GM04504 (cell line): ENCODE results near the gene SEMA3E.
"Not testable (repeated sequence)": the region's sequence is repeated elsewhere in the genome, so short reads cannot be mapped to it uniquely, and the experiment has no call there.

Experiments
- DNase-seq: peaks from one replicate; pipeline ENCODE4 v3.0.0-alpha.2; 2012; ENCODE audit warnings: low read depth

The SEMA3E gene

DNA sequence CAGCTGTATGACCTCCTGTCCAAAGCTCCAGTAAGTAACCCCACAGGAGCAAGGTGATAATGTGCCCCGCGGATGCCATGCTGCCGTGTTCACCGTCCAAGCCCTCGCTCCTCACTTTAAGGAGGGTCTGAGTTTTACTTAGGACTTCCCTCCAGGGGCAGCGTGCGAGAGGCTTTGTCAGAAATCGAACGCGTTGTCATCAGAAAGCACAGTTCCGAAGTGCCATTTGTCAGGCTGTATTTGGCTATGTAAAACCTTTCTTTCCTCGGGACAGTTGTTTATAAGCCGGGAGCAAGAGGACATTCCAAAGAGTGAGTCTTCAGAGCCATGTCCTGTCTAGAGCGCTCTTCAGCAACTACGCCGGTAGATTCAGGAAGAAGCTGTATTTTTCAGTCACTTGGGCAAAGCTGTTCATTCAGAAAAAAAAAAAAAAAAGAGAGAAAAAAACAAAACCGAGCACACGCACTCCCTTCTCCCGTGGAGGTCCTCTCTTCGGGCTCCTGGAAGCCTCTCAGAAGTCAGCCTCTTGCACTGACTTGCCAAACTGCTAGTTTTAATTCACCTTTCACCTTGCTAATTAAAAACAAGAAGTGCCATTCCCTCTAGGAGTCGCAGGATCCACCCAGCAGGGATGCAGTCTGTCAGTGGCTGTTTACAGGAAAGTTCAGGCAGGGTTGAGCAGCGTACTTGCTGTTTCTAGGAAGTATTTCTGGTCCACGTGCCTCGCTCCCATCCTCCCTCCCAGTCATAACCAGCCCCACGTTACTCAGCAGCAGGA lies at the start of gene SEMA3E:
Gene SEMA3E, minus strand, starts transcription at position 676 of the 778 bp plus-strand sequence.
- peak; percentile 3 for DNase-seq

DNA sequence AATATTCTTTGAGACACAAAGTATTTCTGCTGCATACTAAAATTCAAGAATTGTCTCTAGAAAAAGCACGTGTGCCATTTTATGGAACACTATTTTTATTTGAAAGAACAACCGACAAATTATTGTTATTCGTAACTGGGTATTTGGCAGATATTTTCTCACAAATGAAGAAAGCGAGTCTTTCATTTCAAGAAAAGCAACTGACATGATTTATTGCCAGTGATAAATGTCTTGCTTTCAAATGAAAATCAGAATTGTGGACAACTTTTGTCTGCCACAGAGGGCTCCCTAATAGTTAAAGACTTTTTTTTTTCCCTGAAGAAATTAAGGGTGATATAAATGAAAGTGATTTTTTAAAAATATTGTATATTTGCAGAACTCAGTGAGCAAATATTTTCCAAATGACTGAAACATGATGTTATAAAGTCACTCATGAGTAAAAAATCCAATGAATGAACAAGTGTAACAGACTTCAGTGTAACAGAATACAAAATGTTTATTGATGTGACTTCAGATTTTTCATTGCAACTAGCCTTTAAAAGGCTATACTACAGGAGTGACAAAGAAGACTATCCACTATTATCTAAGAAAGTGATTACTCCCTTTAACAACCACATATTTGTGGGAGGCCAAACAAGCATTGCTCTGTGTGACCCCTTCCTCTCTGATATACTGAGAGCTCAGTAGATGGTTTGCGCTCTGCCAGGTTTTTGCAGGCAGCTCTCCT lies 49.0 kb upstream of the SEMA3E start:
- DNase-seq = no peak

DNA sequence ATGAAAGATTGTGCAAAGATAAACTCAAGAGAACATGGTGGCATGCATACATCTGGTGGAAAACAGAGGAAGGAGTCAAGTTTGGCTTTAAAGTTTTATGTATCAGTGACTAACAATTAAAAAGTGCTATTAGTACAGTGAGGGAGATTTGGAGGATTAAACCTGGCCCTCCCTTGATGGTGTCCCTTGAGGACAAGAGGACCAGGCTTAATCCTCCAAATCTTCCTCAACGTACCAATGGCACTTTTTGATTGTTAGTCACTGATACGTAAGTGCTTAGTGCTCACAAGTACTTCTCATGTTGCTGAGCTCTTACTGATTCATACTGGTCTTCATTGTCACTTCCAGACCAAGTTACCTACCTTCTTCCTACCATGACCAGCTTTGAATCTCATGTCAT lies 47.2 kb upstream of the SEMA3E start:
- no peak for DNase-seq

DNA sequence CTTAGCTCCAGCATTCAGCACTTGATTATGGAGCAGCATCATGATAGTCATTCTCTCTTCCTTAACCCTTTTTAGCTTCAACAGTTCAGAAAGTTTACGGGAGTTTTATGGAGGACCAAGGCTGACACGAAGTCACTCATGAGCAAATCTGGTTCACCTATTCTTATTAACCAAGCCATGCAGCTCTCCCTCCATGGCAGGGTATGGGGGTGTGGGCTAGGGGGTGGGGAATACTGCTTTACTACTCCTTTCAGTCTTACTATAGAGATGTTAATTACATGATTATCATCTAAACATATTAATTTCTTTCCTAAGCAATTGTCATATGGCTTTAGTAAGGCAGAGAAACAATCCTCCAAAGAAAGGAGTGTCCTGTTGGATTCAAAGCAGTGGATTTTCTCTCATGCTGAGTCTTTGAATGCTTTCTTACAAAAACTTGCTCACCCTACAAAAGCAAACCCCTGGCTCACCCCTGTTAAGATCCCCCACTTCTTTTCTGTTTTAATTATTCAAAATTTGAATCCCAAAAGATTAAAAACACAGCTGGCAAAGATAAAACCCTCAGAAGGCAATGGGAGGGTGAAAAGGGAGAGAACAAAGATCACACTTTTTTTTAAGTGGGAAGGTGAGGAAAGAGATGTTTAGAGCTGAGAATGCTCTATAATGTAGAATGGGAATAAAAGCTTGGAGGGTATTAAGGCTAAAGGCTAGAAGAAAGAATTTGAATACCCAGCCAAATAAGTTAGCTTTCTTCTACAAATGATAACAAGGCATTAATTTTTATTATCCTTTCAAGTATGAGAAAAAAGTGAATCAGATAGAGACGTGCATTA lies 46.4 kb upstream of the SEMA3E start:
- DNase-seq = no peak

DNA sequence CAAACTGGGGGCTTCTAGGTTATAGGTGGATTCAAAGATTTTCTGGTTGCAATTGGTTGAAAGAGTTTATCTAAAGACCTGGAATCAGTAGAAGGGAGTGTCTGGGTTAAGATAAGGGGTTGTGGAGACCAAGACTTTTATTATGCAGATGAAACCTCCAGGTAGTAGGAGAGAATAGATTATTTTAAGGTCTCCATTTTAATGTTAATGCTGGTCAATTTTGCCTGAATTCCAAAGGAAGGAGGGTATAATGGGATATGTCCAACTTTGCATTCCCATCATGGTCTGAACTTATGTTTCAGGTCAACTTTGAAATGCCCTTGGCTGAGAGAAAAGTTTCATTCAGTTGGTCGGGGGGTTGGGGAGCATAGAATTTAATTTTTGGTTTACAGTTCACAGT lies 44.3 kb upstream of the SEMA3E start:
- no peak for DNase-seq

DNA sequence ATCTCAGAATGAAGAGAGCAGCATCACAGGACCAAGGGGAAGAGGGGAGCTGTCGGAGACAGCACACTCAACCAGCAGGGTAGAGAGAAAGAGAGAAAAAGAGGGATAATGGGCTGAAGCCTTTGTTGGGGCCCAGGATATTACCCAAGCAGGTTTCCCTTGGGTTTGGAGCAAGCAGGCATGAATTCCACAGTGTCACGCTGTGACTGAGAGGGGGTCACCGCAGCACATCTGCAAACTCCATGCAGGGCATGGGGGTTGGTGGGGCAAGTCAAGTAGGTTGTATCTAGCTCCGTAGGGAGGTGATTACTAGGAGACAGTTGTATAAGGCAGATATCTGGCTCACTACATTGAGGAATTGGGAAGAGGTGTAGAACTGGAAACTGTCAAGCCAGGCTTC lies 42.2 kb upstream of the SEMA3E start:
- no peak for DNase-seq

DNA sequence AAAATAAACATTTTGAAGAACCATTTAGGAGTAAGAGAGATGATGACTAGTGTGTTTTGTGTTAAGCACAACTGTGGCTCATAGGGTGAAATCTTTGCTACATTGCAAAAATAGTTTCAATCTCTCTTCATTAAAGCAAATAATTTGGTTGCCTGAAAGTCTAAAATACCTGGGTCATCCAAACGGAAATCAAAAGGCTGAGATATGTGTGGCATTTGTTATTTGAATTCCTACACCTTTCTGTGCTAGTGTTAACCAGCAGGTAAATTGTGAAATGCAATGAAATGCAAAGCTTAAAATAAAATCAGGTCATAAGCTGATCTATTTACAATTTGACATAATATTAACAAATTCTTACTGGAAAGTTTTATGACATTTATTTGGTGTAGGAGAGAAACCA lies 40.9 kb upstream of the SEMA3E start:
- no peak for DNase-seq

DNA sequence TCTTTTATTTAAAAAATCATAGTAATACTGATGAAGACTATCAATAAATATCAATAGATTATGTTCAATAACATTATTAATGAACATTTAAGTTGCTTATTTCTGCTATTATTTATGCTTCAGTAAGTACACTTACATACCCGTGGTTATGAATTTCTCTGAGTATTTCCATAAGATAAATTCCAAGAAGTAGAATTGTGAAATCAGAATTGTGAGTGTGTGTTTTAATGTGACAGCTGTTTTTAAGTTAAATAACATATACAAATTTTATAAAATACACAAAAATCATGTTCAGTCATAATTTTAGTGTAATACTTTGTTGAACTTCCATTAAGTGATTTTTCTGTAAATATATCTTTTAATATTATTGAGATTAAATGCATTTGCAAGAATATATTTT lies 37.5 kb upstream of the SEMA3E start:
- no peak for DNase-seq

DNA sequence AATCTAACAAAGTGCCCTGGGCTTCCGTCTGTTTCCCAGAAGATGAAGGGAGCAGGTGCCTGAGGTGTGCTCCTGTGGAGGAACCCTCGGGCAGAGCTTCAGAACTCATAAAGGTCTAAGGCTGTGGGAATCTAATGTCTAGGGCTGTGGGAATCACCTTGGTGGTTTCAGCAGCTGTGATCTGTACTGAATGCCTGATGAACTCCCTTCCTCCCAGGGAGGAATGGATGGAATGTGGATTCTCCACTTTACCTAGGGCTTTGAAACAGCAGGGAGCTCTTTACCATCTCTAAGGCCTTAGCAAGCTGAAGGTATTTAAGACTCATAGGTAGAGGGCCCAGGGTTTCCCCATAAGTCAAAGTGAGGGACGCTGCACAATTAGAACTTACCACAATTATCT lies 36.0 kb upstream of the SEMA3E start:
- no peak for DNase-seq

DNA sequence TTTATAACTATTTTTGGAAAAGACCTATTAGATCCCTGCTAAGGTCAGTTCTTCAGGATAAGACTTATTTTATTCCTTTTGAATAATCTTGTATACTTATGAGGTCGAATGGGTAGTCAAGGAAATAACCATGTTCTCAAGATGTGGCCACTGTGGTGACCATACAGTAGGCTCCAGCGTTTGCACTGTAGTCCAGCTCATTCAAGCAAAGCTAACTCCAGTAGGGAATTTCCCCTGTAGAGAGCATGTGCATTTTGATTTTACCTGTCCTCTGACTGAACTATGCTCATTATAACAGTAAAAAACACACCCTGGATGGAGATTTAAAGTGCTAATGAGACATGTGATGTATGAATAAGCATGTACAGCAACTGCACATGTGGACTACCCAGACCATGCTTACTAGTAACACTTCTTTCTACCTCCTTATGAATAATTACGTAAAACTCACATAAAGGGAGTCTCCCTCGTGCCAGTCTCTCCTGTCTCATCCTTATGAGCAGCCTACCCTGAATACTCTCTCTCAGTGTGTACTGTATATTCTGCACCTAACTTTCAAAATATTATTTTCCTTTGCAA lies 32.4 kb upstream of the SEMA3E start:
- no peak for DNase-seq

DNA sequence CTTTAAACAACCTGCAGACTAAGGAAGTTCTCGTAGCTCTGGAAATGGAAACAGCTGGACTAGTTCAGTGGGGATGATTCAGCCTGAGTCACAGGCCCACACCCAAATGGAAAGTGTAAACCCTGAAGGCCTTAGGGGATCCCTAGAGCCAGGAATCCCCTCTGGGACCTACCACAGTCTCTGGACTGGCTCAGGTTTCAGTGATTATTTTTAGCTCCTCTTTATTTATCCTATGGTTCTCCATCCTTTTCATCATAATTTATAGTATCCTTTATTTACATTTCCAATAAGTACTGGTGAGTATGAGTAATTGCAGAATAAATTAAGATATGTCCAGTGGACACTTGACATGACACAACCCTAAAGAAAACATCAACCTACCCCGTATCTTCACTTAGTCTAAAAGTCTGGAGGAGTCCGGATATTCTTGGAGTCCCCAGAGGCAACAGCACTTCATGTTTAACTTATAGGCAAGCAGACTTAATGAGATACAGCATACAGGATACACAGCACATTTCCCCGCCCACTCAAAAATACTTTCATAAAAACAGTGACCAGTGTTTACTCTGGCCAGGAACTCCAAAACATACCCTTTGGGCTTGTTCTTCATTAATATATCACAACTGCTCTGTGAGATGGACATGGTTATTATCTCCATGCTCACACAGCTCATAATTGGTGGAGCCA lies 28.4 kb upstream of the SEMA3E start:
- DNase-seq = peak; percentile 53

DNA sequence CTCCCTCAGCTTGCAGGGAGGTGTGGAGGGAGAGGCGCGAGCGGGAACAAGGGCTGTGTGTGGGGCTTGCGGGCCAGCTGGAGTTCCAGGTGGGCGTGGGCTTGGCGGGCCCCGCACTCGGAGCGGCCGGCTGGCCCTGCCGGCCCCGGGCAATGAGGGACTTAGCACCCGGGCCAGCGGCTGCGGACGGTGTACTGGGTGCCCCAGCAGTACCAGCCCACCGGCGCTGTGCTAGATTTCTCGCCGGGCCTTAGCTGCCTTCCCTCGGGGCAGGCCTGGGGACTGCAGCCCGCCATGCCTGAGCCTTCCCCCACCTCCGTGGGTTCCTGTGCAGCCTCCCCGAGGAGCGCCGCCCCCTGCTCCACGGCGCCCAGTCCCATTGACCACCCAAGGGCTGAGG lies 24.4 kb upstream of the SEMA3E start:
- DNase-seq = not testable (repeated sequence)

DNA sequence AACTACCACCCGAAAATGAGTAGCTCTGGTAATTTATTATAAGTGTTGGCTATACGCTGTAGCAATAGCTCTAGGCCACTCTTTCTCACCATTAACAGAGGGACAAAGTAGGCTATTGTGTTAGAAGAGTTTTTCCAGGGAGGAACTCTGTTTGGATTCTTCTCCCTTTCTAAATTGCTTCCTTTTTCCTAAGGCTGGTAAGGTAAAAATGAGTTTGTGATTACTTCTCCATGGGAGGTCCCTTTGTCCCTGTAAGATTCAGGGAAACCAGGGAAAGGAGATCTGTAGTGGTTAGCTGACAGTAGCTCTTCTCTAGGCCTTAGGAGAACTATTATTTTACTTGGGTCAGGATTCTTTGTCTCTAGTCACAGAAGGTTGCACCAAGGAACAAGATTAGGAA lies 23.2 kb upstream of the SEMA3E start:
- DNase-seq = no peak

DNA sequence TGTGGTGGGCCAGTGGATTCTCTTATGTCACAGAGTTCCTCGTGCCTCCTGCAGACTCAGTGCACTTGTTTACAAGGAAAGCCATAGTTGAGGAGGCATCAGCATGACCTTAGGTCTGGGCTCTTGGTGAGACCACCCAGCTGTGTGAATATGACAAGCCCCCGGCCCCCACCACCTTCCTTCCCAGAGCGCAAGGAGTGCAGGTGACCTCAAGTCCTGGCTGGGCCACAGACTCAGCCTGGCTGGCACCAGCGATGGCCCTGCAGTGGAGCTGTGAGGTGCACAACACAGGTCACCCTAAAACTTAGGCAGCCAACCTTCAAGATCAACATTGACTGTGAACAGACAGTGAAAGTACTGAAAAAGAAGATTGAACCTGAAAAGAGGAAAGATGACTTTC lies 14.2 kb upstream of the SEMA3E start:
- no peak for DNase-seq

DNA sequence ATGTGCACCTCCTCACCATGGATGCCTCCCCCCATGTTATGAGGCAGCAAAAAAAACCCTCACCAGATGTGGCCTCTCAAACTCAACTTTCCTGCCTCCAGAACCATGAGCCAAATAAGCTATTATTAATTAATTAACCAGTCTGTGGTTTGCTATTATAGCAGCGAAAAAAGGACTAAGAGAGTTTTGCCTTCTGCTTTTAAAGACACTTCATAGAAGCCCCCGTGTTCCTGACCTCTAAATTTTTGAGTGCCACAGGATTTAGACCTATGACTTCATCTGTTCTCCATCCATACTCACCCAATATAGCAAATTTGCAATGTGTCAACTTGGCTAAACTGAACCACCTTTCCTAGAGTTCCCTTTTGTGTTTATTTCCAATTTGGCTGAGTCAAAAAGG lies 9.2 kb upstream of the SEMA3E start:
- DNase-seq = no peak

DNA sequence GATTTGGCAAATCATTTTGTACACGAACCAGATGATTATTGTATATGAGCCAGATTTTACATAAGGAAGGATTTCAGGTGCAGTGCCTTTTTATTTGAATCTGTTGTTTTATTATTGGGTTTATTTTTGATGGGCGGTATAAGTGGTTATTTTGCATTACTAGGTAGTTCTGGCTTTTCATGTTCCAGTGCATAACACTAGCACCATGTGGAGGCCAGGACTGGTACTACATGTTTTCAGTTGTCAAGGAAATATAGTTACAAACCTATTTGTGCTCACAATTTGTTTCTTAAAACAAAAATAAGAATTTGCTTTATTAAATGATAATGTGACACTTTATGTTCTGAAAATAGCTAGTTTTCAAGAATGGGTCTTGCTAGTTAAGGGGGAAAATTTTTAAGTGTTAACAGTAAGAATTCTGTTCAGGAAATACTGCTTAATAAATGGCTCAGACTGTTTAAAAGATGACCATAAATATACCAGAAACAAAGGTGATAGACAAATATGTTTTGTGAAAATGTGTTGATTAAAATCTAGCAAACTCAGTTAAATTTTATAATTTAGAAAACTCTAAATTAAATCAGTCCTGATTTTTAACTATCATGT lies 7.1 kb upstream of the SEMA3E start:
- DNase-seq = peak; percentile 17

DNA sequence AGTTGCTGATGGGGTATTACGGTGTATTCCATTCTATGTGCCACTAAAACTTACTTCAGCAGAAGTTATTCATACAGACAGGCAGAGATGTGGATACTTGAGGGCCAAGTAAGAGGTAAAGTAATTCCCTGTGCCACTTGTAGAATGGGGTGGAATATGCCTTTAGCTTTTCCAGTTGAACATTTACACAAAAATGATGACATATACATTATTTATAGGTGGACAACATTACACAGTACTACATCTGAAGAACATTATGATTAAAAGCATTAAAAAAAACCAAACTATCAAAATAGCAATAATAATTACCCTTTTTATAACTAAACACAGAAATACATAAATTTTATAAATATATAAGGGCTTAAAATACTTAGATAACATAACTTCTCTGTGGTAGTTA lies 3.5 kb upstream of the SEMA3E start:
- no peak for DNase-seq

DNA sequence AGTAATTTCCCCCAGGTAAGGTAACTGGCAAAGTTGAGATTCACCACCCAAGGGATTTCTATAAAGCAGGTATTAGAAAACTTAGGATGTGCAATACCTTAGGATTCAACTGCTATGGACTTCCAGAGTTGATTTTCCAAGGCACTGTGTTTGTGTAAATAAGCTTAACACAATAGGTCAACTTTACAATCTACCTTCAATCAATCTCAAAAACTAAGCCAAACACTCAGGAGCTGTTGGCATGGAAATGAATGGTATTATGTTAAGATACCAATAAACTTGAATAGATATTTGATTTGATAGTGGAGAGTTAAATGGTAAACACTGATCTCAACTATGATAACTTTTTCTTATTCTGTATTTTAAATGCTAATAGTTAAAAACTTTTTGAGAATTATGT lies 762 bp upstream of the SEMA3E start:
- no peak for DNase-seq

DNA sequence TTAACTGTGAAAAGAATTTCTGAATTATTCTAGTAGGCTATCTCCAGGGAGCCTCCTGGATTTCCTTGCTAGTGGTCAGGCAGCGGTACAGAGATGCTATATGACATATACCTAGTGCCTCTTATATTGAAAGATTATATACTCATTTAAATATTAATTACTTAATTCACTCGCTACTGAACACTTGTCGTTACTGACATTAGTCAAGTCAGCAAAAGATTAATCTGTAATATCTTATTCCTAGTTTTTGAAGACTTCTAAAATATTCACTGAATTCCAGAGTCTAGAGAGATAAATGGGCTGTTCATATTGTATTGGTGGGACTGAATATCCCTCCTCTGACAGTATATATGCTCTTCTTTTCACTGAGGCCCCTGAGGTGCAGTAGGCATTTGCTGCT lies 2.9 kb downstream of the SEMA3E start:
- no peak for DNase-seq

DNA sequence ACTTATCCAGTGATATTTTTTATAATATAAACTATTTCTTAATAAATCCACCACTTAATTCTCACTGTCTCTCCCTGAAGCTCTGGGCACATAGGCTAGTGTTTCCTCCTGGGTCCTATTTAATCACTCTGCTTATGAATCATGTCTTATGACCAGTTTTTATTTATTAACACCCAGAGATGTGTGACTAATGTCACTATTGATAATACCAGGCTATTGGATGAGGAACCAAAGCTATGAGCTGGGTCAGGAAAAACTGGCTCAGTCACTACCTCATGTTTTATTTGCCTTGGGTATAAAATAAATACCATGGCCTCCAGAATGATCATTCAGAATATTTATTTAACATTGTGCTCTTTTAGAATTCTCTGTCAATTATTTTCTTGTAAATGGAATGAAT lies 5.2 kb downstream of the SEMA3E start:
- DNase-seq = no peak

DNA sequence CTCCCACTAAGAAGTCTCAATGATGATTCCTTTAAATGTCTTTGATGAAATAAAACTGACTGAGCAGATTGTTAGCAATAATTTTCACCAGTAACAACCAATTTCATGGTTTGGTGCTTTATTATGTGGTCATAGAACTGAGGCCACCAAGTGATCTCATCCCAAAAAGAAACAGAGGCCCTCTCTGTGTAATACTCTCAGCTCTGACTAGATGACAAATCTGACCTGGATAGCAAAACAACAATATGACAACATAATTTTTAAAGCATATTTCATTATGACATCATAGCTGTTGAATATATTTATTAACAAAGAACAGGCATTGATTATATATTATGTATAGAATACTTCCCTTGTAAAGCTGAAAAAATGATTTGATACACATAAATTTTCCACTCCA lies 5.9 kb downstream of the SEMA3E start:
- DNase-seq = no peak
